Activated T-cell treated with anti-CD3 and anti-CD28 coated beads for 4 hours (primary cell): ENCODE data around the gene FLG.
"Not testable (repeated sequence)": the region's sequence is repeated elsewhere in the genome, so short reads cannot be mapped to it uniquely, and the experiment has no call there.

Experiments
- DNase-seq: peaks from one replicate; pipeline ENCODE4 v3.0.0-alpha.2; 2020

Gene FLG

GRCh38 chr1:152256394-152256793 is 68.6 kb downstream of the FLG start:
- DNase-seq, result not testable (repeated sequence)
